Measurements from ENCODE around the gene TPRG1L. TPM values are rescaled to one million over a fixed set of nuclear protein-coding genes. Genes with fewer than 3 reads are reported as not detected.

The TPRG1L gene
- total RNA-seq, 1 experiment from 2014 or later, result 13.7 TPM

GRCh38 chr1:3668148-3668547 is 43.3 kb downstream of the TPRG1L start:
- no peak for DNase-seq (ENCODE audit: low spot score)
- CTCF ChIA-PET, result no interaction called here
- Histone ChIP-seq H3K27me3 (replicated peaks; ENCODE audit: insufficient read depth, low read depth, low read length, poor library complexity) (no peaks in the 10 kb centered on the region), H3K36me3 (ENCODE audit: insufficient read depth, low read length, poor library complexity, severe bottlenecking) (no peaks in the 10 kb centered on the region), H3K4me3 (ENCODE audit: low read depth, low read length, poor library complexity, severe bottlenecking) (no peak overlapping the region), H3K4me1 (ENCODE audit: insufficient read depth, low read length, poor library complexity, severe bottlenecking) (peaks cover 15% of the 10 kb centered on the region), H3K9me3 (ENCODE audit: low read depth, low read length, poor library complexity, severe bottlenecking) (no peaks in the 10 kb centered on the region), H3K27ac (ENCODE audit: low read depth, low read length, poor library complexity, severe bottlenecking) (no peak overlapping the region)
- TF ChIP-seq, protein P1, sequence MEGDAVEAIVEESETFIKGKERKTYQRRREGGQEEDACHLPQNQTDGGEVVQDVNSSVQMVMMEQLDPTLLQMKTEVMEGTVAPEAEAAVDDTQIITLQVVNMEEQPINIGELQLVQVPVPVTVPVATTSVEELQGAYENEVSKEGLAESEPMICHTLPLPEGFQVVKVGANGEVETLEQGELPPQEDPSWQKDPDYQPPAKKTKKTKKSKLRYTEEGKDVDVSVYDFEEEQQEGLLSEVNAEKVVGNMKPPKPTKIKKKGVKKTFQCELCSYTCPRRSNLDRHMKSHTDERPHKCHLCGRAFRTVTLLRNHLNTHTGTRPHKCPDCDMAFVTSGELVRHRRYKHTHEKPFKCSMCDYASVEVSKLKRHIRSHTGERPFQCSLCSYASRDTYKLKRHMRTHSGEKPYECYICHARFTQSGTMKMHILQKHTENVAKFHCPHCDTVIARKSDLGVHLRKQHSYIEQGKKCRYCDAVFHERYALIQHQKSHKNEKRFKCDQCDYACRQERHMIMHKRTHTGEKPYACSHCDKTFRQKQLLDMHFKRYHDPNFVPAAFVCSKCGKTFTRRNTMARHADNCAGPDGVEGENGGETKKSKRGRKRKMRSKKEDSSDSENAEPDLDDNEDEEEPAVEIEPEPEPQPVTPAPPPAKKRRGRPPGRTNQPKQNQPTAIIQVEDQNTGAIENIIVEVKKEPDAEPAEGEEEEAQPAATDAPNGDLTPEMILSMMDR (conservative IDR thresholded peaks at IDR 0.05; ENCODE audit: low read depth, low read length), result no peak
- no peak for TF ChIP-seq EZH2 (IDR thresholded peaks at IDR 0.05; ENCODE audit: borderline replicate concordance, low read depth, low read length, poor library complexity, severe bottlenecking)
- BruUV-seq (replicated peaks), result no TSS peak
- intact Hi-C loops (cut with micrococcal nuclease; ENCODE audit: unreplicated experiment), result no loop called here
- POLR2A ChIA-PET (ENCODE audit: low non-redundant PET), result interaction anchor here (0.5 kb wide), 1 partner anchor 874 kb away, joined by 3 read pairs; no protein-coding TSS in a partner anchor

DNA sequence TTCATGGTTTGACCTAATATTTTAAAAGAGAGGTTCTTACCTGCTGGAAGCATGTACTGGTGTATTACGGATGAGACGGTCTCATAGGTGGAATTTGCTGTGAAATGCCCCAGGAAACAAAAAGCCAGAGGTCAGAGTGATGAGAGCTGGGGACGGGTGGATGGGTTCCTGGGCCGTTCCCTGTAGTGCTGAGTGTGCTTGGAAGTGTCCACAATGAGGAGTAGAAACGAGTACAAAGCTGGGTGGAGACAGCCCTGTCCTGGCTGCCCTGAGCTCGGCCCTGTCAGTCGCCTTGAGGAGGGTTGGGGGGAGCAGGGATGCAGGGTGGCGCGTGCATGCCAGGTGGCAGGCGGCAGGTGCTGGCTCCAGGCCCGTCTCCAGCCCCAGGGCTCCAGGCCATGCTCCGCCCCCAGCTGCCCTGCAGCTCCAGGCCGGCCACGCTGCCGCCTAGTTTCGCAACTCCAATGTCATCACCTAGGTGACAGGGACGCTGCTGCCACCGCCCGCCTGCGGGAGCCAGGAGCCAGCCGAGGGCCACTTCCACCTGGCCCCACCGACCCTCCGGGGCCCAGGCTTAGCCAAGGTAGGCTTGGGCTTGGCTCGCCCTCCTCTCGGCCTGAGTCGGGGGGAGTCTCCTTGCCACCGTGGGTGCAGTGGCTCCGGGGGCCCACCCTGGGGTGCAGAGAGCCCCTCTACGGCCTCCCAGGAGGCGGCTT is 43.9 kb downstream of the TPRG1L start:
- intact Hi-C loops (cut with micrococcal nuclease; ENCODE audit: unreplicated experiment), result no loop called here

GRCh38 chr1:3669421-3669821 is 44.6 kb downstream of the TPRG1L start:
- H3K4me1 ChIP-seq (ENCODE audit: insufficient read depth, low read length, poor library complexity, severe bottlenecking), result peaks cover 9% of the 10 kb centered on the region
- H3K4me3 ChIP-seq (ENCODE audit: low read depth, low read length, poor library complexity, severe bottlenecking), result no peak overlapping the region
- no TSS peak for BruUV-seq (replicated peaks)
- CTCF ChIA-PET, result no interaction called here
- no peak for DNase-seq (ENCODE audit: low spot score)
- H3K27me3 ChIP-seq (replicated peaks; ENCODE audit: insufficient read depth, low read depth, low read length, poor library complexity), result no peaks in the 10 kb centered on the region
- no peak overlapping the region for H3K27ac ChIP-seq (ENCODE audit: low read depth, low read length, poor library complexity, severe bottlenecking)
- intact Hi-C loops (cut with micrococcal nuclease; ENCODE audit: unreplicated experiment), result no loop called here
- H3K9me3 ChIP-seq (ENCODE audit: low read depth, low read length, poor library complexity, severe bottlenecking), result no peaks in the 10 kb centered on the region
- H3K36me3 ChIP-seq (ENCODE audit: insufficient read depth, low read length, poor library complexity, severe bottlenecking), result no peaks in the 10 kb centered on the region
- POLR2A ChIA-PET (ENCODE audit: low non-redundant PET), result no interaction called here
- TF ChIP-seq EZH2 (IDR thresholded peaks at IDR 0.05; ENCODE audit: borderline replicate concordance, low read depth, low read length, poor library complexity, severe bottlenecking), result no peak
- TF ChIP-seq, protein P1 (conservative IDR thresholded peaks at IDR 0.05; ENCODE audit: low read depth, low read length), result no peak

More for the DNA sequence above, 43.9 kb downstream of the TPRG1L start:
- Histone ChIP-seq H3K27ac (ENCODE audit: low read depth, low read length, poor library complexity, severe bottlenecking) (no peak overlapping the region), H3K9me3 (ENCODE audit: low read depth, low read length, poor library complexity, severe bottlenecking) (no peaks in the 10 kb centered on the region), H3K4me3 (ENCODE audit: low read depth, low read length, poor library complexity, severe bottlenecking) (no peak overlapping the region), H3K4me1 (ENCODE audit: insufficient read depth, low read length, poor library complexity, severe bottlenecking) (peaks cover 15% of the 10 kb centered on the region), H3K27me3 (replicated peaks; ENCODE audit: insufficient read depth, low read depth, low read length, poor library complexity) (no peaks in the 10 kb centered on the region), H3K36me3 (ENCODE audit: insufficient read depth, low read length, poor library complexity, severe bottlenecking) (no peaks in the 10 kb centered on the region)
- no peak for DNase-seq (ENCODE audit: low spot score)
- ChIA-PET POLR2A (ENCODE audit: low non-redundant PET) (no interaction called here), CTCF (no interaction called here)
- no TSS peak for BruUV-seq (replicated peaks)
- no peak for TF ChIP-seq EZH2 (IDR thresholded peaks at IDR 0.05; ENCODE audit: borderline replicate concordance, low read depth, low read length, poor library complexity, severe bottlenecking)
- TF ChIP-seq, protein P1 (conservative IDR thresholded peaks at IDR 0.05; ENCODE audit: low read depth, low read length), result no peak
